ENCODE results near the gene AHSA1. TPM values are rescaled to one million over a fixed set of nuclear protein-coding genes. Genes with fewer than 3 reads are reported as not detected.

The AHSA1 gene
- total RNA-seq, 5 donors from 2014 or later (not counting 1 experiment from before 2014, with no cell fraction given), result 59.8 to 101 (median 88.4) TPM

DNA sequence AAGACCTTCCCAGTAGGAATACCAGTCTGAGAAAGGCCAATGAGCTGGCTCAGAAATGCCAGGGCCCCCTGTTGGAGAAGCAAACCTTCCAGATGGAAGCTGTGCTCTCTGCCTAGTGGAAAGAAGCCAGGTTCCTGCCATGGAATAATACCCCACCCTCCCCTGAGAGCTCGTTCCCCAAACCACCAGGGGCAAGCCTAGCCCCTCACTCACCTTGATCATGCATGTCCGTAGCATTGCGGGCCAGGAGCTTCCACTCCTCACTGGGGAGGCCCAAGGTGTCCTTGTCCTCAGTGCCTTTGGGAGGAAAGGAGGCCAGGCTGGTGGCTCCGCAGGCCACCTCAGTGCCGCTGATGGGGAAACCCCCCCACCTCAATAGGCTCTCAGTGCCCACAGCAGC is 20.1 kb downstream of the AHSA1 start:
- Histone ChIP-seq H3K4me1 (ENCODE audit: control insufficient read depth in 1 of 2, extremely low read depth in 1 of 2, insufficient read depth in 2 of 2, low read length in 2 of 2) (no peaks in the 10 kb centered on the region), H3K36me3 (ENCODE audit: control insufficient read depth in 2 of 2, extremely low read depth in 1 of 2, insufficient read depth in 1 of 2, low read length in 1 of 2) (no peaks in the 10 kb centered on the region), H3K4me3 (ENCODE audit: control insufficient read depth in 1 of 2, extremely low read depth in 1 of 2, low read length in 1 of 2) (no peak overlapping the region), H3K27ac (ENCODE audit: low read length) (no peak overlapping the region), H3K27me3 (replicated peaks in 1 of 2; ENCODE audit: control insufficient read depth in 2 of 2, extremely low read depth in 1 of 2, insufficient read depth in 2 of 2, low read length in 1 of 2) (peaks cover 0 to 10% of the 10 kb centered on the region in 2 experiments), H3K9me3 (no peaks in the 10 kb centered on the region)
- Mint-ChIP-seq H3K9me3 (no peaks in the 10 kb centered on the region), H3K36me3 (no peaks in the 10 kb centered on the region), H3K4me3 (no peak overlapping the region), H3K4me1 (no peaks in the 10 kb centered on the region), H3K27ac (no peak overlapping the region), H3K27me3 (no peaks in the 10 kb centered on the region)
- ChIA-PET CTCF (no interaction called here), POLR2A (interaction anchor here in 1 of 2 donors (0.6 kb wide), 2 partner anchors 102 to 1538 kb away, joined by 3 read pairs; no protein-coding TSS in a partner anchor)
- ATAC-seq (replicated peaks in 1 of 4) (no peak), DNase-seq (no peak)
- WGBS (ENCODE audit: insufficient coverage), result 100% methylated on average over 1 of the region's 5 CpGs

- ChIA-PET CTCF (no interaction called here), POLR2A (no interaction called here)
- Histone ChIP-seq H3K27me3 (replicated peaks in 1 of 2; ENCODE audit: control insufficient read depth in 2 of 2, extremely low read depth in 1 of 2, insufficient read depth in 2 of 2, low read length in 1 of 2) (peaks cover 0 to 10% of the 10 kb centered on the region in 2 experiments), H3K4me3 (ENCODE audit: control insufficient read depth in 1 of 2, extremely low read depth in 1 of 2, low read length in 1 of 2) (no peak overlapping the region), H3K36me3 (ENCODE audit: control insufficient read depth in 2 of 2, extremely low read depth in 1 of 2, insufficient read depth in 1 of 2, low read length in 1 of 2) (no peaks in the 10 kb centered on the region), H3K27ac (ENCODE audit: low read length) (no peak overlapping the region), H3K9me3 (no peaks in the 10 kb centered on the region), H3K4me1 (ENCODE audit: control insufficient read depth in 1 of 2, extremely low read depth in 1 of 2, insufficient read depth in 2 of 2, low read length in 2 of 2) (no peaks in the 10 kb centered on the region)
- Mint-ChIP-seq H3K9me3 (no peaks in the 10 kb centered on the region), H3K36me3 (no peaks in the 10 kb centered on the region), H3K27me3 (no peaks in the 10 kb centered on the region), H3K27ac (no peak overlapping the region), H3K4me3 (no peak overlapping the region), H3K4me1 (no peaks in the 10 kb centered on the region)
- ATAC-seq (replicated peaks in 1 of 4) (no peak), DNase-seq (no peak)
- WGBS (ENCODE audit: insufficient coverage), result no CpG with 5 or more reads among the region's 1 CpG
Observed at GRCh38 chr14:77478796-77479195, 20.9 kb downstream of the AHSA1 start.

- DNase-seq, result no peak
- Histone ChIP-seq H3K4me3 (ENCODE audit: control insufficient read depth in 1 of 2, extremely low read depth in 1 of 2, low read length in 1 of 2) (no peak overlapping the region), H3K9me3 (no peaks in the 10 kb centered on the region), H3K4me1 (ENCODE audit: control insufficient read depth in 1 of 2, extremely low read depth in 1 of 2, insufficient read depth in 2 of 2, low read length in 2 of 2) (no peaks in the 10 kb centered on the region), H3K27ac (ENCODE audit: low read length) (no peak overlapping the region), H3K27me3 (replicated peaks in 1 of 2; ENCODE audit: control insufficient read depth in 2 of 2, extremely low read depth in 1 of 2, insufficient read depth in 2 of 2, low read length in 1 of 2) (peaks cover 0 to 7% of the 10 kb centered on the region in 2 experiments), H3K36me3 (ENCODE audit: control insufficient read depth in 2 of 2, extremely low read depth in 1 of 2, insufficient read depth in 1 of 2, low read length in 1 of 2) (no peaks in the 10 kb centered on the region)
- POLR2A ChIA-PET, result no interaction called here
- H3K4me3 Mint-ChIP-seq, result no peak overlapping the region
- no peaks in the 10 kb centered on the region for H3K4me1 Mint-ChIP-seq
- no peaks in the 10 kb centered on the region for H3K27me3 Mint-ChIP-seq
- no peak for ATAC-seq (replicated peaks in 1 of 4)
- CTCF ChIA-PET, result no interaction called here
- no peaks in the 10 kb centered on the region for H3K9me3 Mint-ChIP-seq
- 85% methylated on average over 7 of the region's 8 CpGs for WGBS (ENCODE audit: insufficient coverage)
- H3K36me3 Mint-ChIP-seq, result no peaks in the 10 kb centered on the region
- H3K27ac Mint-ChIP-seq, result no peak overlapping the region
Observed at GRCh38 chr14:77482422-77482821, 24.5 kb downstream of the AHSA1 start.

- ChIA-PET POLR2A (no interaction called here), CTCF (no interaction called here)
- Mint-ChIP-seq H3K4me3 (no peak overlapping the region), H3K27me3 (no peaks in the 10 kb centered on the region), H3K36me3 (no peaks in the 10 kb centered on the region), H3K27ac (no peak overlapping the region), H3K4me1 (no peaks in the 10 kb centered on the region), H3K9me3 (no peaks in the 10 kb centered on the region)
- no peaks in the 10 kb centered on the region for H3K9me3 ChIP-seq
- DNase-seq (no peak), ATAC-seq (replicated peaks in 1 of 4) (no peak)
- peaks cover 0 to 2% of the 10 kb centered on the region in 2 experiments for H3K27me3 ChIP-seq (replicated peaks in 1 of 2; ENCODE audit: control insufficient read depth in 2 of 2, extremely low read depth in 1 of 2, insufficient read depth in 2 of 2, low read length in 1 of 2)
- H3K36me3 ChIP-seq (ENCODE audit: control insufficient read depth in 2 of 2, extremely low read depth in 1 of 2, insufficient read depth in 1 of 2, low read length in 1 of 2), result no peaks in the 10 kb centered on the region
- 93% methylated on average over 3 of the region's 3 CpGs for WGBS (ENCODE audit: insufficient coverage)
- H3K27ac ChIP-seq (ENCODE audit: low read length), result no peak overlapping the region
- no peaks in the 10 kb centered on the region for H3K4me1 ChIP-seq (ENCODE audit: control insufficient read depth in 1 of 2, extremely low read depth in 1 of 2, insufficient read depth in 2 of 2, low read length in 2 of 2)
- no peak overlapping the region for H3K4me3 ChIP-seq (ENCODE audit: control insufficient read depth in 1 of 2, extremely low read depth in 1 of 2, low read length in 1 of 2)
Observed at GRCh38 chr14:77485256-77485655, 27.4 kb downstream of the AHSA1 start.

GRCh38 chr14:77485901-77486678 is 28.2 kb downstream of the AHSA1 start:
- no peak for ATAC-seq (replicated peaks in 1 of 4)
- no peaks in the 10 kb centered on the region for H3K4me1 Mint-ChIP-seq
- no peak for DNase-seq
- no peaks in the 10 kb centered on the region for H3K36me3 ChIP-seq (ENCODE audit: control insufficient read depth in 2 of 2, extremely low read depth in 1 of 2, insufficient read depth in 1 of 2, low read length in 1 of 2)
- no peaks in the 10 kb centered on the region for H3K27me3 Mint-ChIP-seq
- no peak overlapping the region for H3K27ac ChIP-seq (ENCODE audit: low read length)
- 79% methylated on average over 5 of the region's 7 CpGs for WGBS (ENCODE audit: insufficient coverage)
- ChIA-PET POLR2A (no interaction called here), CTCF (no interaction called here)
- H3K4me3 ChIP-seq (ENCODE audit: control insufficient read depth in 1 of 2, extremely low read depth in 1 of 2, low read length in 1 of 2), result no peak overlapping the region
- H3K36me3 Mint-ChIP-seq, result no peaks in the 10 kb centered on the region
- no peaks in the 10 kb centered on the region for H3K4me1 ChIP-seq (ENCODE audit: control insufficient read depth in 1 of 2, extremely low read depth in 1 of 2, insufficient read depth in 2 of 2, low read length in 2 of 2)
- no peaks in the 10 kb centered on the region for H3K9me3 ChIP-seq
- H3K9me3 Mint-ChIP-seq, result no peaks in the 10 kb centered on the region
- peaks cover 0 to 2% of the 10 kb centered on the region in 2 experiments for H3K27me3 ChIP-seq (replicated peaks in 1 of 2; ENCODE audit: control insufficient read depth in 2 of 2, extremely low read depth in 1 of 2, insufficient read depth in 2 of 2, low read length in 1 of 2)
- no peak overlapping the region for H3K4me3 Mint-ChIP-seq
- H3K27ac Mint-ChIP-seq, result no peak overlapping the region

DNA sequence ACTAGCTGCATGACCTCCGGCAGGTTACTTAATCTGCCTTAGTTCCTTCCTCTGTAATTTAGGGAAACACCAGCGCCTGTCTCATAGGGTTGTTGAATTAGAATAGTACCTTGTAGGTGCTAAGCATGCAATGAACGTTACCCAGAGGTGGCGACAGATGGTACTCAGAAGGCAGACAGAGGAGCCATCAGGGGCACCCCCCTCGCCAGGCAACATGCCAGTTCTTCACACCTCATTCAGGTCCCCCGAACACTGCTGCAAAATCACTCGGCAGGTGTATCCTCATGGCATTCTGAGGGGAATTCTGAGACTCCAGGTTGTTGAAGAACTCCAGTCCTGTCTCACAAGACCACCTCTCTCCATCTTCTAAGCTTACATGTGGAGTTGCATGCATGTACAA is 30.7 kb downstream of the AHSA1 start:
- Histone ChIP-seq H3K27ac (ENCODE audit: low read length) (no peak overlapping the region), H3K9me3 (no peaks in the 10 kb centered on the region), H3K4me3 (ENCODE audit: control insufficient read depth in 1 of 2, extremely low read depth in 1 of 2, low read length in 1 of 2) (no peak overlapping the region), H3K36me3 (ENCODE audit: control insufficient read depth in 2 of 2, extremely low read depth in 1 of 2, insufficient read depth in 1 of 2, low read length in 1 of 2) (no peaks in the 10 kb centered on the region), H3K4me1 (ENCODE audit: control insufficient read depth in 1 of 2, extremely low read depth in 1 of 2, insufficient read depth in 2 of 2, low read length in 2 of 2) (no peaks in the 10 kb centered on the region), H3K27me3 (replicated peaks in 1 of 2; ENCODE audit: control insufficient read depth in 2 of 2, extremely low read depth in 1 of 2, insufficient read depth in 2 of 2, low read length in 1 of 2) (peaks cover 0 to 2% of the 10 kb centered on the region in 2 experiments)
- DNase-seq (no peak), ATAC-seq (replicated peaks in 1 of 4) (no peak)
- H3K4me1 Mint-ChIP-seq, result no peaks in the 10 kb centered on the region
- H3K36me3 Mint-ChIP-seq, result no peaks in the 10 kb centered on the region
- no peaks in the 10 kb centered on the region for H3K9me3 Mint-ChIP-seq
- no peaks in the 10 kb centered on the region for H3K27me3 Mint-ChIP-seq
- WGBS (ENCODE audit: insufficient coverage), result 67% methylated on average over 3 of the region's 7 CpGs
- CTCF ChIA-PET, result no interaction called here
- POLR2A ChIA-PET, result interaction anchor here in 1 of 2 donors (0.6 kb wide), 1 partner anchor 116 kb away, joined by 9 read pairs; no protein-coding TSS in a partner anchor
- no peak overlapping the region for H3K4me3 Mint-ChIP-seq
- H3K27ac Mint-ChIP-seq, result no peak overlapping the region
